Vagina (tissue), 2 donors: ENCODE measurements around the gene CSMD2. TPM values are rescaled to one million over a fixed set of nuclear protein-coding genes. Genes with fewer than 3 reads are reported as not detected.

ENCODE experiments used
- DNase-seq, 2 donors: peaks; one replicate each; pipeline ENCODE4 v3.0.0-alpha.2; 2017; ENCODE audit errors: extremely low spot score in 2 of 2
- H3K27ac ChIP-seq: fragments of 200-600 bp; sonication (generic); one replicate; pipeline ENCODE4 v1.5.1; 2019
- H3K27me3 ChIP-seq: fragments of 200-600 bp; sonication (generic); one replicate; pipeline ENCODE4 v1.5.1; 2019
- H3K36me3 ChIP-seq, 2 donors: fragments of 200-600 bp; sonication (generic); one replicate each; pipeline ENCODE4 v1.5.1; 2017 to 2019
- H3K4me1 ChIP-seq: fragments of 200-600 bp; sonication (generic); one replicate; pipeline ENCODE4 v1.5.1; 2019
- H3K4me3 ChIP-seq, 2 donors: fragments of 200-600 bp; sonication (generic); 1 replicate in 1 of 2; 2 replicates in 1 of 2; pipeline ENCODE4 v1.5.1; 2016 to 2019
- H3K9me3 ChIP-seq: fragments of 200-600 bp; sonication (generic); one replicate; pipeline ENCODE4 v1.5.1; 2019
- POLR2A ChIP-seq, 2 donors: fragments of 450-650 bp; IDR thresholded peaks; one replicate each; pipeline ENCODE4 v1.6.1; 2017; ENCODE audit warnings: antibody characterized with exemption in 2 of 2, mild to moderate bottlenecking in 2 of 2, moderate library complexity in 2 of 2
- POLR2AphosphoS5 ChIP-seq, 2 donors: sonication (generic); formaldehyde crosslinking; IDR thresholded peaks; one replicate each; pipeline ENCODE4 v1.9.0; 2017; ENCODE audit warnings: antibody characterized with exemption in 2 of 2, mild to moderate bottlenecking in 2 of 2, low read depth in 1 of 2; ENCODE audit not compliant: insufficient read depth in 1 of 2
- intact Hi-C: fragments of 100-400 bp; cut with DNase I; formaldehyde crosslinking; loops from one replicate; pipeline ENCODE4 v1.15.1; 2023
- total RNA-seq: library from RNA; depleted of rRNA; stranded (reverse); fragments of >200 nt; gene quantifications from one replicate; pipeline ENCODE4 v1.2.3, GENCODE V29; 2016
- TF ChIP-seq, protein P1 (sequence below), 3 experiments: fragments of 450-650 bp in 2 of 3; fragments of 200-600 bp in 1 of 3; sonication (generic) in 1 of 3; IDR thresholded peaks; one replicate each; pipeline ENCODE4 v1.5.1; 2017 to 2019; ENCODE audit warnings: antibody characterized with exemption in 3 of 3, mild to moderate bottlenecking in 2 of 3, moderate library complexity in 2 of 3

The CSMD2 gene
- total RNA-seq, 1 donor from 2014 or later = 0.25 TPM

DNA sequence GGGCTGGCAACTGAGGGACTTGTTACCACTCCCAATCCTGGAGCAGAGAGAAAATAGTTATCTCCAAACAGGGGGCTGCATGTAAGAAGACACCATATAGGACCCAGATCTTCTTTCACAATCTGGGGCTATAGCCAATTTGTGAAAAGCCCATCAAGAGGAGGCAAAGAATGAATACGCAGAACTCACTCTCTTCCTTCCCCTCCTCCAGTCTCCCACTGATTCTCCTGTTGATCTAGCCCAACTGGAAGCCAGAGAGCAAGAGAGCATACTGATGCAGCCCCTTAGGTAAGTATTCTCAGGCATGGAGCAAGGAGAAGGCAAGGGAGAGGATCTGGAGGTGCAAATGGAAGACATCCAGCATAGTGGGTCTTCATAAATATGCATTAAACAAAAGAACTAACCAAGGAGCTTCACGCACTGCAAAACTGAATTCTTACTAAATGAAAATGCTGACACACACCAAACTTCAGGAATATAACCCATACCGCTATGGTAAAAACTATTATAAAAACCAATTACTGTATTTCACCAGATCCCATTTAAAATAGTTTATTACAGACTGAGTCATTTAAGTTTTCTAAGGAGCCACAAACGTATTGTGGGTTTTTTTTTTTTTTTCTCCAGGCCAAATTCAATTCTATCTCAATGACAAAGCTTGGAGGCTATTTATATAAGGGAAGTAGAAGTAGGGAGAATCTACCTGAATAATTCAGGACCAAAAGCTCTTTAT, 316.7 kb downstream of the CSMD2 start:
- TF ChIP-seq, protein P1, sequence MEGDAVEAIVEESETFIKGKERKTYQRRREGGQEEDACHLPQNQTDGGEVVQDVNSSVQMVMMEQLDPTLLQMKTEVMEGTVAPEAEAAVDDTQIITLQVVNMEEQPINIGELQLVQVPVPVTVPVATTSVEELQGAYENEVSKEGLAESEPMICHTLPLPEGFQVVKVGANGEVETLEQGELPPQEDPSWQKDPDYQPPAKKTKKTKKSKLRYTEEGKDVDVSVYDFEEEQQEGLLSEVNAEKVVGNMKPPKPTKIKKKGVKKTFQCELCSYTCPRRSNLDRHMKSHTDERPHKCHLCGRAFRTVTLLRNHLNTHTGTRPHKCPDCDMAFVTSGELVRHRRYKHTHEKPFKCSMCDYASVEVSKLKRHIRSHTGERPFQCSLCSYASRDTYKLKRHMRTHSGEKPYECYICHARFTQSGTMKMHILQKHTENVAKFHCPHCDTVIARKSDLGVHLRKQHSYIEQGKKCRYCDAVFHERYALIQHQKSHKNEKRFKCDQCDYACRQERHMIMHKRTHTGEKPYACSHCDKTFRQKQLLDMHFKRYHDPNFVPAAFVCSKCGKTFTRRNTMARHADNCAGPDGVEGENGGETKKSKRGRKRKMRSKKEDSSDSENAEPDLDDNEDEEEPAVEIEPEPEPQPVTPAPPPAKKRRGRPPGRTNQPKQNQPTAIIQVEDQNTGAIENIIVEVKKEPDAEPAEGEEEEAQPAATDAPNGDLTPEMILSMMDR (IDR thresholded peaks at IDR 0.05) = no peak
- TF ChIP-seq POLR2A (IDR thresholded peaks at IDR 0.05) (no peak), POLR2AphosphoS5 (IDR thresholded peaks at IDR 0.05; ENCODE audit: insufficient read depth in 1 of 2, low read depth in 1 of 2) (no peak)
- intact Hi-C loops = no loop called here
- DNase-seq = no peak
- Histone ChIP-seq H3K27me3 (no peaks in the 10 kb centered on the region), H3K9me3 (no peaks in the 10 kb centered on the region), H3K4me3 (no peak overlapping the region), H3K4me1 (no peaks in the 10 kb centered on the region), H3K27ac (no peak overlapping the region), H3K36me3 (no peaks in the 10 kb centered on the region)

DNA sequence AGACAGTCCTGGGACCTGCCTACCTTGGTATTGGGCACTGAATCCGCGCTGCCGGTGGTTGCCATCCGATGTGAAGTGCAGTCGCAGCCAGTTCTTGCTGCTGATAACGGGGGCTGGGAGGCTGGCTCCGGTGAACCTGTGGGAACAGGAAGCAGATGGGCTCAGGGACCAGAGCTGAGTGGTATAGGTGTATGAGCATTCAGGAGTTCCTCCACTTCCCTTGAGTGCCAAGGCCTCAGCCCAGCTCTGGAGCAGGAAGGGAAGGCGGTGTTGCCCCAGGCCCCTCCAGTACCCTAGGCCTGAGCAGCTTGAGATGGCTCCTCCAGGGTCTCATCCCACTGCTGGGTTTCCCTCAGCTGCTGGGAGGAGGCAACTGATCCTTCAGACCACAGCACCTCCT, 318.2 kb downstream of the CSMD2 start:
- no peak overlapping the region for H3K4me3 ChIP-seq
- H3K27ac ChIP-seq = no peak overlapping the region
- intact Hi-C loops = no loop called here
- no peaks in the 10 kb centered on the region for H3K36me3 ChIP-seq
- TF ChIP-seq POLR2A (IDR thresholded peaks at IDR 0.05) = no peak
- TF ChIP-seq, protein P1 (IDR thresholded peaks at IDR 0.05) = no peak
- TF ChIP-seq POLR2AphosphoS5 (IDR thresholded peaks at IDR 0.05; ENCODE audit: insufficient read depth in 1 of 2, low read depth in 1 of 2) = no peak
- no peak for DNase-seq
- H3K27me3 ChIP-seq = no peaks in the 10 kb centered on the region
- no peaks in the 10 kb centered on the region for H3K9me3 ChIP-seq
- H3K4me1 ChIP-seq = no peaks in the 10 kb centered on the region

DNA sequence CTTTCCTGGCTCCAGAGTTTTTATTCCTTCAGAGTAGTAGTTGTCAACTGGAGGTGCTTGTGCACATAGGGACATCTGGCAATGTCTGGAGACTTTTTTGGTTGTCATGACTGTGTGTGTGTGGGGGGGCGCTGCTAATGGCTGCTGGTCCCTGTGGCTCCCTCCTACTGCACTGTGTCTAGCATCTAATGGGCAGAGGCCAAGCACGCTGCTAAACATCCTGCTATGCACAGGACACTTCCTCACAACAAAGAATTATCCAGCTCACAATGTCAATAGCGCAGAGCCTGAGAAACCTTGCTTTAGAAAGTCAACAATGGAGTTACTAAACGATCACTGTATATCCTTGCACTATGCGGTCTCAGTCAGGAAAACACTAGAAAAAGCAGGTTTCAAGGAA, 320.9 kb downstream of the CSMD2 start:
- intact Hi-C loops = no loop called here
- H3K9me3 ChIP-seq = no peaks in the 10 kb centered on the region
- no peak overlapping the region for H3K27ac ChIP-seq
- TF ChIP-seq POLR2AphosphoS5 (IDR thresholded peaks at IDR 0.05; ENCODE audit: insufficient read depth in 1 of 2, low read depth in 1 of 2) (no peak), POLR2A (IDR thresholded peaks at IDR 0.05) (no peak)
- TF ChIP-seq, protein P1 (IDR thresholded peaks at IDR 0.05) = no peak
- H3K36me3 ChIP-seq = no peaks in the 10 kb centered on the region
- H3K27me3 ChIP-seq = no peaks in the 10 kb centered on the region
- H3K4me3 ChIP-seq = no peak overlapping the region
- DNase-seq = no peak
- H3K4me1 ChIP-seq = no peaks in the 10 kb centered on the region

DNA sequence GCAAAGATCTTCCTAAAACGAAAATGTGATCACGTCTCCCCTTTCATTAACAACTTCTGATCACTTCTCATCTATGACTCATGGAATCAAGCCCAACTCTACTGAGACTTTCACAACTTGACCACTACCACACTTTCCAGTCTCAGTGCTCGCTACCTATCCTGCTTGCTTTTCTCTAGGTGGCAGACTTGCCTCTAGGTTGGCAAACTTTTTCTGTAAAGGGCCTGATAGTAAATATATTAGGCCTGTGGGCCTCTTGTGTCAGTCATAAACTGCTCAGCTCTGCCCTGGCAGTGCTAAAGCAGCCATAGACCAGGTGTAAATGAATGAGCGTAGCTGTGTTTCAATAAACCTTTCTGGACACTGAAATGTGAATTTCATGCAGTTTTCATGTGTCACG, 322.7 kb downstream of the CSMD2 start:
- TF ChIP-seq POLR2AphosphoS5 (IDR thresholded peaks at IDR 0.05; ENCODE audit: insufficient read depth in 1 of 2, low read depth in 1 of 2) (no peak), POLR2A (IDR thresholded peaks at IDR 0.05) (no peak)
- TF ChIP-seq, protein P1 (IDR thresholded peaks at IDR 0.05) = no peak
- Histone ChIP-seq H3K9me3 (no peaks in the 10 kb centered on the region), H3K36me3 (no peaks in the 10 kb centered on the region), H3K4me3 (no peak overlapping the region), H3K27ac (no peak overlapping the region), H3K4me1 (no peaks in the 10 kb centered on the region), H3K27me3 (no peaks in the 10 kb centered on the region)
- intact Hi-C loops = no loop called here
- DNase-seq = no peak

DNA sequence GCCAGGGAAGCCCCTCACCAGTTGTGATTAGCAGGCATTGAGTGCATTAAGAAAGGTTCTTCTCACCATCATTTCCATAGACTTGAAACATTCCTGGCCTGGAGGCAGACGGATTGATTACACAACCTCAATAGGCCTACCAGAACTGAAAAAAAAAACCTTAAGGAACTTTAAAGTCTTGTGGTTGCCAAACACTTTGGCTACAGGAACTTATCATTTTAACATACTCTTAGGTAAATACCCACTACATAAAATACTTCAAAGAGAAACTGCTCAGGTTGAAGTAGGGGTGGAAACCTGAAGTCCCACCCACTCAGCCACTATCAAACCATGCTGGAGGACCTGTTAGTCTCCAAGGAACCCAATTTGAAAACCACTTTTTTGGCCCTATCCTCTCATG, 323.5 kb downstream of the CSMD2 start:
- no peaks in the 10 kb centered on the region for H3K36me3 ChIP-seq
- no peak overlapping the region for H3K27ac ChIP-seq
- no peaks in the 10 kb centered on the region for H3K4me1 ChIP-seq
- no peak for TF ChIP-seq POLR2A (IDR thresholded peaks at IDR 0.05)
- no peak for TF ChIP-seq POLR2AphosphoS5 (IDR thresholded peaks at IDR 0.05; ENCODE audit: insufficient read depth in 1 of 2, low read depth in 1 of 2)
- TF ChIP-seq, protein P1 (IDR thresholded peaks at IDR 0.05) = no peak
- H3K4me3 ChIP-seq = no peak overlapping the region
- intact Hi-C loops = no loop called here
- no peaks in the 10 kb centered on the region for H3K9me3 ChIP-seq
- no peaks in the 10 kb centered on the region for H3K27me3 ChIP-seq
- no peak for DNase-seq
